ENCODE measurements around the gene TEX35.

The TEX35 gene

GRCh38 chr1:178560871-178561376 is 48.0 kb downstream of the TEX35 start:
- Histone ChIP-seq H3K9me3 (no peaks in the 10 kb centered on the region), H3K4me1 (no peaks in the 10 kb centered on the region), H3K4me3 (ENCODE audit: low read depth, low read length) (no peak overlapping the region), H3K27me3 (no peaks in the 10 kb centered on the region), H3K36me3 (no peaks in the 10 kb centered on the region)
- TF ChIP-seq CTCF (IDR thresholded peaks at IDR 0.05; ENCODE audit: low read depth, low read length) = no peak
- no peak for DNase-seq

GRCh38 chr1:178563099-178563820 is 50.4 kb downstream of the TEX35 start:
- no peaks in the 10 kb centered on the region for H3K27me3 ChIP-seq
- TF ChIP-seq CTCF (IDR thresholded peaks at IDR 0.05; ENCODE audit: low read depth, low read length) = no peak
- H3K4me1 ChIP-seq = no peaks in the 10 kb centered on the region
- H3K9me3 ChIP-seq = no peaks in the 10 kb centered on the region
- DNase-seq = no peak
- no peaks in the 10 kb centered on the region for H3K36me3 ChIP-seq
- H3K4me3 ChIP-seq (ENCODE audit: low read depth, low read length) = no peak overlapping the region

- Histone ChIP-seq H3K4me1 (no peaks in the 10 kb centered on the region), H3K36me3 (no peaks in the 10 kb centered on the region), H3K4me3 (ENCODE audit: low read depth, low read length) (no peak overlapping the region), H3K27me3 (no peaks in the 10 kb centered on the region), H3K9me3 (no peaks in the 10 kb centered on the region)
- no peak for DNase-seq
- TF ChIP-seq CTCF (IDR thresholded peaks at IDR 0.05; ENCODE audit: low read depth, low read length) = no peak
These were observed 51.3 kb downstream of the TEX35 start for GRCh38 chr1:178564086-178564782.

- Histone ChIP-seq H3K4me3 (ENCODE audit: low read depth, low read length) (no peak overlapping the region), H3K4me1 (no peaks in the 10 kb centered on the region), H3K27me3 (no peaks in the 10 kb centered on the region), H3K36me3 (no peaks in the 10 kb centered on the region), H3K9me3 (no peaks in the 10 kb centered on the region)
- TF ChIP-seq CTCF (IDR thresholded peaks at IDR 0.05; ENCODE audit: low read depth, low read length) = no peak
- no peak for DNase-seq
These were observed 51.9 kb downstream of the TEX35 start for GRCh38 chr1:178564783-178565180.

- Histone ChIP-seq H3K4me1 (no peaks in the 10 kb centered on the region), H3K27me3 (no peaks in the 10 kb centered on the region), H3K4me3 (ENCODE audit: low read depth, low read length) (no peak overlapping the region), H3K9me3 (no peaks in the 10 kb centered on the region), H3K36me3 (no peaks in the 10 kb centered on the region)
- DNase-seq = no peak
- no peak for TF ChIP-seq CTCF (IDR thresholded peaks at IDR 0.05; ENCODE audit: low read depth, low read length)
These were observed 52.7 kb downstream of the TEX35 start for GRCh38 chr1:178565586-178565985.

- no peak for TF ChIP-seq CTCF (IDR thresholded peaks at IDR 0.05; ENCODE audit: low read depth, low read length)
- Histone ChIP-seq H3K4me1 (no peaks in the 10 kb centered on the region), H3K27me3 (no peaks in the 10 kb centered on the region), H3K36me3 (no peaks in the 10 kb centered on the region), H3K9me3 (no peaks in the 10 kb centered on the region), H3K4me3 (ENCODE audit: low read depth, low read length) (no peak overlapping the region)
- no peak for DNase-seq
These were observed 53.3 kb downstream of the TEX35 start for GRCh38 chr1:178566187-178566586.

All from BE2C (cell line).